AG04450 (cell line): ENCODE results near the gene CFAP221. TPM values are rescaled to one million over a fixed set of nuclear protein-coding genes. Genes with fewer than 3 reads are reported as not detected.
"Not testable (repeated sequence)": the region's sequence is repeated elsewhere in the genome, so short reads cannot be mapped to it uniquely, and the experiment has no call there.

ENCODE experiments used
- CTCF ChIA-PET: fragments of 300-600, 350-600 bp; formaldehyde crosslinking; extraction: SDS; loops from one replicate; lab custom pipeline; 2022; ENCODE audit warnings: antibody characterized with exemption, inconsistent platforms; lab: Charles Lee
- POLR2A ChIA-PET: fragments of 350-600 bp; formaldehyde crosslinking; extraction: SDS; loops from one replicate; lab custom pipeline; 2021; ENCODE audit warnings: antibody characterized with exemption, inconsistent platforms; lab: Yijun Ruan, JAX
- DNase-seq: peaks from one replicate; pipeline ENCODE4 v3.0.0-alpha.2; 2011; ENCODE audit warnings: low read depth, low spot score
- H3K27ac ChIP-seq: one replicate; pipeline ENCODE4 v1.5.1; 2012; ENCODE audit warnings: low read depth, low read length, control low read depth
- H3K27me3 ChIP-seq: one replicate; pipeline ENCODE4 v1.6.0; 2012; ENCODE audit warnings: low read length; ENCODE audit not compliant: control insufficient read depth, insufficient read depth
- H3K4me3 ChIP-seq: 2 replicates; pipeline ENCODE4 v1.5.1; 2011; ENCODE audit warnings: mild to moderate bottlenecking, low read depth, low read length, control low read depth
- H3K9me3 ChIP-seq: 2 replicates; pipeline ENCODE4 v1.5.1; 2012; ENCODE audit warnings: low read length; ENCODE audit not compliant: control insufficient read depth, insufficient read depth
- polyA plus RNA-seq: library from polyadenylated mRNA; depleted of rRNA; stranded (reverse); fragments of >200 nt; gene quantifications from 2 replicates; pipeline ENCODE4 v1.2.3, GENCODE V29; 2011
- TF ChIP-seq, protein P1 (sequence below): IDR thresholded peaks from 2 replicates; pipeline ENCODE4 v1.5.1; 2011; ENCODE audit warnings: low read depth, low read length, control low read depth, inconsistent platforms

CFAP221 gene
- polyA plus RNA-seq, 1 experiment, result not detected

DNA sequence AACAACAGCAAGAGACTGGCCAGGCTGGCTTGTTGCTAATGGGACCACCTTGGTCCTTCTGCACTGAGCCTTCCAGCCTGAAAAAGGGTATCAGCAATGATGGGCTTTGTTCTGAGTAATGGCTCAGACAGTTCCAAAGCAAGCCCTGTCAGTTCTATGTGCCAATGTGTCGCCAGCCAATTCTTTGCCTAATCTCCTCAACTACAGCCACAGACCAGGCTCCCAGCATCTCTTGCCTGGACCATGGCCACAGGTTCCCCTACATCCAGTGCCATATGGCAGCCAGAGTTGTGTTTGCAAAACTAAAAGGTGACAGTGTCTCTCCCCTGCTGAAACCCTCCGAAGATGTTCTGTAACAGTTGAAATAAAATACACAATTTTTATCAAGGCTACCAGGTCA, 73.2 kb downstream of the CFAP221 start:
- CTCF ChIA-PET, result interaction anchor here (1.1 kb wide), 1 partner anchor 25 kb away, joined by 3 read pairs; no protein-coding TSS in a partner anchor
- no peak for DNase-seq
- TF ChIP-seq, protein P1, sequence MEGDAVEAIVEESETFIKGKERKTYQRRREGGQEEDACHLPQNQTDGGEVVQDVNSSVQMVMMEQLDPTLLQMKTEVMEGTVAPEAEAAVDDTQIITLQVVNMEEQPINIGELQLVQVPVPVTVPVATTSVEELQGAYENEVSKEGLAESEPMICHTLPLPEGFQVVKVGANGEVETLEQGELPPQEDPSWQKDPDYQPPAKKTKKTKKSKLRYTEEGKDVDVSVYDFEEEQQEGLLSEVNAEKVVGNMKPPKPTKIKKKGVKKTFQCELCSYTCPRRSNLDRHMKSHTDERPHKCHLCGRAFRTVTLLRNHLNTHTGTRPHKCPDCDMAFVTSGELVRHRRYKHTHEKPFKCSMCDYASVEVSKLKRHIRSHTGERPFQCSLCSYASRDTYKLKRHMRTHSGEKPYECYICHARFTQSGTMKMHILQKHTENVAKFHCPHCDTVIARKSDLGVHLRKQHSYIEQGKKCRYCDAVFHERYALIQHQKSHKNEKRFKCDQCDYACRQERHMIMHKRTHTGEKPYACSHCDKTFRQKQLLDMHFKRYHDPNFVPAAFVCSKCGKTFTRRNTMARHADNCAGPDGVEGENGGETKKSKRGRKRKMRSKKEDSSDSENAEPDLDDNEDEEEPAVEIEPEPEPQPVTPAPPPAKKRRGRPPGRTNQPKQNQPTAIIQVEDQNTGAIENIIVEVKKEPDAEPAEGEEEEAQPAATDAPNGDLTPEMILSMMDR, result no peak

DNA sequence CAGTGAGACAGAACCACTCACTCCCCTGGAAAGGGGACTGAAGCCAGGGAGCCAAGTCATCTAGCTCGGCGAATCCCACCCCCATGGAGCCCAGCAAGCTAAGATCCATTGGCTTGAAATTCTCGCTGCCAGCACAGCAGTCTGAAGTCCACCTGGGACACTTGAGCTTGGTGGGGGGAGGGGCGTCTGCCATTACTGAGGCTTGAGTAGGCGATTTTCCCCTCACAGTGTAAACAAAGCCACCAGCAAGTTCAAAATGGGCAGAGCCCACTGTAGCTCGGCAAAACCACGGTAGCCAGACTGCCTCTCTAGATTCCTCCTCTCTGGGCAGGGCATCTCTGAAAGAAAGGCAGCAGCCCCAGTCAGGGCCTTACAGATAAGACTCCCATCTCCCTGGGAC, 74.5 kb downstream of the CFAP221 start:
- DNase-seq, H3K27me3 ChIP-seq, POLR2A ChIA-PET, H3K4me3 ChIP-seq, H3K27ac ChIP-seq, H3K9me3 ChIP-seq: not testable (repeated sequence)
- CTCF ChIA-PET, result interaction anchor here (1.1 kb wide), 1 partner anchor 23 kb away, joined by 3 read pairs; no protein-coding TSS in a partner anchor

More for the DNA sequence above, 73.2 kb downstream of the CFAP221 start:
- Histone ChIP-seq H3K4me3 (no peak overlapping the region), H3K9me3 (no peaks in the 10 kb centered on the region), H3K27ac (no peak overlapping the region), H3K27me3 (no peaks in the 10 kb centered on the region)
- POLR2A ChIA-PET, result no interaction called here

DNA sequence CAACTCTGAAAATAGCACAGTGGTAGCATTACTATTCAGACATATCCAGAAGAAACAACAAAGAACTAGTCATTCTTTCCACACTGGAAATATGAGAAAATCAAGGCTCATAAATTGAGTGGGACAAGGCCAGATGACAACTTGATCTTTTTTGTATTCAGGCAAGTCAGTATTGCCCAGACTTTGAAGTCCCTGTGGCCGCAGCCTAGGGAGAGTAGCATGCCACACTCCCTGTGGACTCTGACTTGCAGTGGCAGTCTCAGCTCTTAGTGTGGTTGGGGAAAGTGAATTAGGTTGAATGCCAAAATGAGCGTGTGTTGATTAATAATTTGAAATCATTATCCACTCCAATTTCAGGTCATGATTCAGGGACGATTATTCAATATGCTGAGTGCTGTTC, 81.0 kb downstream of the CFAP221 start:
- Histone ChIP-seq H3K27ac (no peak overlapping the region), H3K4me3 (no peak overlapping the region), H3K27me3 (peaks cover 8% of the 10 kb centered on the region), H3K9me3 (no peaks in the 10 kb centered on the region)
- POLR2A ChIA-PET, result no interaction called here
- CTCF ChIA-PET, result no interaction called here
- no peak for DNase-seq
- TF ChIP-seq, protein P1, result no peak

DNA sequence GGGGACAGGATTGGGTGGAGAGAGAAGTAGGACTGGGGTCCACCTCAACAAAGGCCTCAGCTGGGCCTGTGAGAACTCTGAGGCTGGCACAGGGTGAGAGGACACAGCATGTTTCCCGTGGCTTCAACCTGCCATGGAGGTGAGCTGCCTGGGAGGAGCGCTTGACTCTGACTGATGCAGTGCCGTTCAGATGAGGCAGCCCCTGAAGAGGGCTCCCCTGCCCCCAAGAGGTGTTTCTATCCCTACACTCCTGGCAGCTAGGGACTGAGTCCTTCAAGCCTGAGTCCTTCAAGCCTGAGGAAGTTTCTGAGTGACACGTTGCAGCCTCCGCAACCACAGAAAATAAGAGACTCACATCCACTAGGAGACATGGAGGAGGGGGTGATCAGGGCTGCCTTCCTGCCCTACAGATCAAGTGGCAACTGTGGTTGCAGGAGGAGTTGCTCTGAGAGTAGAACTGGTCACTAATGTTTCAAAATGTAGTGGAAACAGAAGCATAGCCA, 85.1 kb downstream of the CFAP221 start:
- POLR2A ChIA-PET, result no interaction called here
- H3K4me3 ChIP-seq, result no peak overlapping the region
- TF ChIP-seq, protein P1, result no peak
- CTCF ChIA-PET, result no interaction called here
- DNase-seq, result no peak
- H3K27ac ChIP-seq, result no peak overlapping the region
- no peaks in the 10 kb centered on the region for H3K9me3 ChIP-seq
- H3K27me3 ChIP-seq, result peaks cover 8% of the 10 kb centered on the region

DNA sequence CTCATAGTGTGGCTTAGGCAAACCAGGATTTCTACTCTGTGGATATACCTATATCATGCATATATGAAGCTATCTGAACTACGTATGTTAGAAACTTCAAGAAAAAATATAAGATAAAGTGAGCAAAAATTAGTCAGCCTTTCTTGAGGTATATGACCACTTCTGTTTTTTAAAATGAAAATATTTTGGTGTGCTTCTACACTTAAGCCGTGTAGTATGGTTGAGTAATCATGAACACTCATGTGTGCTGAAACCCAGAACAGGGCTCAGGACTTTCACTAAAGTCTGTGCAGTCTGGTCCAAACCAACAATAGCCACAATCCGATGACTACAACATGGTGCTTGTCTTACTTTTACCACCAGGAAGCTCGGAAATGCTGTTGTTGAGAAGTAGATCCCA, 85.9 kb downstream of the CFAP221 start:
- H3K27me3 ChIP-seq, result peaks cover 7% of the 10 kb centered on the region
- ChIA-PET POLR2A (no interaction called here), CTCF (no interaction called here)
- no peak overlapping the region for H3K4me3 ChIP-seq
- no peaks in the 10 kb centered on the region for H3K9me3 ChIP-seq
- TF ChIP-seq, protein P1, result no peak
- DNase-seq, result no peak
- no peak overlapping the region for H3K27ac ChIP-seq
